Measurements from ENCODE around the gene MED13. TPM values are rescaled to one million over a fixed set of nuclear protein-coding genes. Genes with fewer than 3 reads are reported as not detected.

MED13 gene
- total RNA-seq, 2 donors from 2014 or later: 66.0 to 67.7 TPM

DNA sequence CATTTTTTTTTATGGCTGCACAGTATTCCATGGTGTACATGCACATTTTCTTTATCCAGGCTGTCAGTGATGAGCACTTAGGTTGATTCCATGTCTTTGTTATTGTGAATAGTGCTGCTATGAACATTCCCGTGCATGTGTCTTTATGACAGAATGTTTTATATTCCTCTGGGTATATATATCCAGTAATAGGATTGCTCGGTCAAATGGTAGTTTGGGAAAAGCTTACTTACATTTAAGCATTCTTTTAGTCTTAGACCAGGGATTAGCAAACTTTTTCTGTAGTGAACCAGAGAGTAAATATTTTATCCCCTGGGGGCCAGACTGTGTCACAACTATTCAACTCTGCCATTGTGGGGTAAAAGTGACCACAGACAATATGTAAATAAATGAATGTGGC is 40.2 kb downstream of the MED13 start:
- Mint-ChIP-seq H3K27me3 (ENCODE audit: insufficient read depth) (no peaks in the 10 kb centered on the region), H3K36me3 (ENCODE audit: low read depth) (peaks cover 78% of the 10 kb centered on the region), H3K4me3 (no peak overlapping the region), H3K27ac (no peak overlapping the region), H3K9me3 (peaks cover 6% of the 10 kb centered on the region), H3K4me1 (peaks cover 2% of the 10 kb centered on the region)
- Histone ChIP-seq H3K36me3 (ENCODE audit: control insufficient read depth, insufficient read depth, low read length) (peaks cover 86% of the 10 kb centered on the region), H3K27me3 (ENCODE audit: control insufficient read depth, insufficient read depth, low read length, poor library complexity, severe bottlenecking) (no peaks in the 10 kb centered on the region), H3K4me3 (ENCODE audit: low read length) (no peak overlapping the region), H3K4me1 (ENCODE audit: control insufficient read depth, insufficient read depth, low read length) (no peaks in the 10 kb centered on the region), H3K9me3 (ENCODE audit: control insufficient read depth, low read length) (peaks cover 16% of the 10 kb centered on the region), H3K9ac (ENCODE audit: extremely low read depth, low read length, poor library complexity, severe bottlenecking) (no peak overlapping the region), H3K27ac (ENCODE audit: low read depth, low read length) (no peak overlapping the region)
- TF ChIP-seq, protein P1, sequence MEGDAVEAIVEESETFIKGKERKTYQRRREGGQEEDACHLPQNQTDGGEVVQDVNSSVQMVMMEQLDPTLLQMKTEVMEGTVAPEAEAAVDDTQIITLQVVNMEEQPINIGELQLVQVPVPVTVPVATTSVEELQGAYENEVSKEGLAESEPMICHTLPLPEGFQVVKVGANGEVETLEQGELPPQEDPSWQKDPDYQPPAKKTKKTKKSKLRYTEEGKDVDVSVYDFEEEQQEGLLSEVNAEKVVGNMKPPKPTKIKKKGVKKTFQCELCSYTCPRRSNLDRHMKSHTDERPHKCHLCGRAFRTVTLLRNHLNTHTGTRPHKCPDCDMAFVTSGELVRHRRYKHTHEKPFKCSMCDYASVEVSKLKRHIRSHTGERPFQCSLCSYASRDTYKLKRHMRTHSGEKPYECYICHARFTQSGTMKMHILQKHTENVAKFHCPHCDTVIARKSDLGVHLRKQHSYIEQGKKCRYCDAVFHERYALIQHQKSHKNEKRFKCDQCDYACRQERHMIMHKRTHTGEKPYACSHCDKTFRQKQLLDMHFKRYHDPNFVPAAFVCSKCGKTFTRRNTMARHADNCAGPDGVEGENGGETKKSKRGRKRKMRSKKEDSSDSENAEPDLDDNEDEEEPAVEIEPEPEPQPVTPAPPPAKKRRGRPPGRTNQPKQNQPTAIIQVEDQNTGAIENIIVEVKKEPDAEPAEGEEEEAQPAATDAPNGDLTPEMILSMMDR (conservative IDR thresholded peaks at IDR 0.05): no peak
- 94 to 100% methylated on average over 2 of the region's 2 CpGs for WGBS, 2 experiments (ENCODE audit: insufficient coverage in 1 of 2, insufficient read length in 1 of 2)
- no peak for DNase-seq

GRCh38 chr17:62017912-62018311 is 47.2 kb downstream of the MED13 start:
- Mint-ChIP-seq H3K27ac (no peak overlapping the region), H3K27me3 (ENCODE audit: insufficient read depth) (no peaks in the 10 kb centered on the region)
- H3K9me3 ChIP-seq (ENCODE audit: control insufficient read depth, low read length): peaks cover 30% of the 10 kb centered on the region

GRCh38 chr17:62017496-62017895 is 47.6 kb downstream of the MED13 start:
- no peak for DNase-seq
- Histone ChIP-seq H3K9ac (ENCODE audit: extremely low read depth, low read length, poor library complexity, severe bottlenecking) (no peak overlapping the region), H3K27me3 (ENCODE audit: control insufficient read depth, insufficient read depth, low read length, poor library complexity, severe bottlenecking) (no peaks in the 10 kb centered on the region), H3K4me3 (ENCODE audit: low read length) (no peak overlapping the region), H3K9me3 (ENCODE audit: control insufficient read depth, low read length) (peaks cover 26% of the 10 kb centered on the region), H3K4me1 (ENCODE audit: control insufficient read depth, insufficient read depth, low read length) (no peaks in the 10 kb centered on the region), H3K36me3 (ENCODE audit: control insufficient read depth, insufficient read depth, low read length) (peaks cover 72% of the 10 kb centered on the region), H3K27ac (ENCODE audit: low read depth, low read length) (no peak overlapping the region)
- Mint-ChIP-seq H3K27ac (no peak overlapping the region), H3K4me1 (no peaks in the 10 kb centered on the region), H3K9me3 (peaks cover 6% of the 10 kb centered on the region), H3K27me3 (ENCODE audit: insufficient read depth) (no peaks in the 10 kb centered on the region), H3K4me3 (no peak overlapping the region), H3K36me3 (ENCODE audit: low read depth) (peaks cover 67% of the 10 kb centered on the region)
- TF ChIP-seq, protein P1 (conservative IDR thresholded peaks at IDR 0.05): no peak
- 96 to 100% methylated on average over 1 of the region's 1 CpG for WGBS, 2 experiments (ENCODE audit: insufficient coverage in 1 of 2, insufficient read length in 1 of 2)

More at GRCh38 chr17:62017912-62018311, 47.2 kb downstream of the MED13 start:
- Histone ChIP-seq H3K4me1 (ENCODE audit: control insufficient read depth, insufficient read depth, low read length) (no peaks in the 10 kb centered on the region), H3K27me3 (ENCODE audit: control insufficient read depth, insufficient read depth, low read length, poor library complexity, severe bottlenecking) (no peaks in the 10 kb centered on the region), H3K9ac (ENCODE audit: extremely low read depth, low read length, poor library complexity, severe bottlenecking) (no peak overlapping the region), H3K27ac (ENCODE audit: low read depth, low read length) (no peak overlapping the region), H3K4me3 (ENCODE audit: low read length) (no peak overlapping the region), H3K36me3 (ENCODE audit: control insufficient read depth, insufficient read depth, low read length) (peaks cover 72% of the 10 kb centered on the region)
- H3K36me3 Mint-ChIP-seq (ENCODE audit: low read depth): peaks cover 67% of the 10 kb centered on the region
- H3K4me1 Mint-ChIP-seq: no peaks in the 10 kb centered on the region
- no peak for DNase-seq
- no peak overlapping the region for H3K4me3 Mint-ChIP-seq
- TF ChIP-seq, protein P1 (conservative IDR thresholded peaks at IDR 0.05): no peak
- peaks cover 6% of the 10 kb centered on the region for H3K9me3 Mint-ChIP-seq

All from endodermal cell (in vitro differentiated cells).